WTC11 (cell line): ENCODE data around the gene AK2. TPM values are rescaled to one million over a fixed set of nuclear protein-coding genes. Genes with fewer than 3 reads are reported as not detected.

Experiments used
- ATAC-seq: fragments of 200-7000 bp; cut with Tn5 transposase; 2 replicates; pipeline ENCODE4 v1.10.0; 2021; ENCODE audit warnings: mild to moderate bottlenecking, moderate library complexity
- CTCF ChIA-PET: fragments of 300-600 bp; sonication (Branson Sonifier 250); formaldehyde crosslinking; loops from one replicate; lab custom pipeline; 2021; ENCODE audit warnings: antibody characterized with exemption; lab: Charles Lee
- POLR2A ChIA-PET: fragments of 350-600 bp; sonication (Branson Sonifier 250); formaldehyde crosslinking; loops from one replicate; lab custom pipeline; 2021; ENCODE audit warnings: antibody characterized with exemption; lab: Charles Lee
- DNase-seq: peaks from one replicate; pipeline ENCODE4 v3.0.0; 2021; ENCODE audit warnings: low spot score
- H3K27ac Mint-ChIP-seq: 2 replicates; pipeline ENCODE4 v1.8.0; 2021; ENCODE audit warnings: mixed read lengths
- H3K27me3 Mint-ChIP-seq: 2 replicates; pipeline ENCODE4 v1.8.0; 2021; ENCODE audit warnings: low read depth, mild to moderate bottlenecking, moderate library complexity, mixed read lengths
- H3K36me3 Mint-ChIP-seq: 2 replicates; pipeline ENCODE4 v1.8.0; 2021; ENCODE audit warnings: mixed read lengths
- H3K4me1 Mint-ChIP-seq: 2 replicates; pipeline ENCODE4 v1.8.0; 2022; ENCODE audit warnings: mixed read lengths
- H3K4me3 Mint-ChIP-seq: 2 replicates; pipeline ENCODE4 v1.8.0; 2021; ENCODE audit warnings: mild to moderate bottlenecking, moderate library complexity, mixed read lengths
- H3K9me3 Mint-ChIP-seq: 2 replicates; pipeline ENCODE4 v1.8.0; 2021; ENCODE audit warnings: mixed read lengths
- ATF1 ChIP-seq: sonication (generic); formaldehyde crosslinking; IDR thresholded peaks from 2 replicates; pipeline ENCODE4 v1.8.1; 2023; ENCODE audit warnings: mild to moderate bottlenecking, moderate library complexity, missing genetic modification reagents
- CREM ChIP-seq: sonication (generic); formaldehyde crosslinking; IDR thresholded peaks from 2 replicates; pipeline ENCODE4 v1.8.1; 2022; ENCODE audit warnings: mild to moderate bottlenecking, missing genetic modification reagents, moderate library complexity
- EMX1 ChIP-seq: fragments of 250-450 bp; sonication (Bioruptor Pico); IDR thresholded peaks from 2 replicates; pipeline ENCODE4 v1.8.0; 2021; ENCODE audit warnings: mild to moderate bottlenecking
- ETV6 ChIP-seq: sonication (generic); formaldehyde crosslinking; IDR thresholded peaks from 2 replicates; pipeline ENCODE4 v1.8.1; 2022; ENCODE audit warnings: mild to moderate bottlenecking, missing genetic modification reagents
- FOXP1 ChIP-seq: sonication (generic); formaldehyde crosslinking; IDR thresholded peaks from 2 replicates; pipeline ENCODE4 v1.8.0; 2022; ENCODE audit warnings: missing genetic modification reagents, mild to moderate bottlenecking, moderate library complexity, borderline replicate concordance
- GABPB1 ChIP-seq: sonication (generic); formaldehyde crosslinking; IDR thresholded peaks from 2 replicates; pipeline ENCODE4 v1.8.1; 2023; ENCODE audit warnings: mild to moderate bottlenecking, missing genetic modification reagents
- GRHL2 ChIP-seq: fragments of 250-450 bp; sonication (Bioruptor Pico); IDR thresholded peaks from 2 replicates; pipeline ENCODE4 v1.8.0; 2022; ENCODE audit warnings: mild to moderate bottlenecking, moderate library complexity; ENCODE audit not compliant: insufficient replicate concordance, severe bottlenecking
- JUN ChIP-seq: sonication (generic); formaldehyde crosslinking; IDR thresholded peaks from 2 replicates; pipeline ENCODE4 v1.8.0; 2023; ENCODE audit warnings: mild to moderate bottlenecking, missing genetic modification reagents
- MXD4 ChIP-seq: fragments of 250-450 bp; sonication (Bioruptor Pico); IDR thresholded peaks from 2 replicates; pipeline ENCODE4 v1.8.0; 2021; ENCODE audit warnings: mild to moderate bottlenecking, moderate library complexity, borderline replicate concordance
- NFATC4 ChIP-seq: fragments of 250-450 bp; sonication (Bioruptor Pico); IDR thresholded peaks from 2 replicates; pipeline ENCODE4 v1.9.0; 2021; ENCODE audit warnings: mild to moderate bottlenecking
- NFE2L1 ChIP-seq: sonication (generic); formaldehyde crosslinking; IDR thresholded peaks from 2 replicates; pipeline ENCODE4 v1.8.1; 2023; ENCODE audit warnings: missing genetic modification reagents
- NR2C2 ChIP-seq: sonication (generic); formaldehyde crosslinking; IDR thresholded peaks from 2 replicates; pipeline ENCODE4 v1.8.0; 2022; ENCODE audit warnings: mild to moderate bottlenecking, missing genetic modification reagents
- SMAD3 ChIP-seq: sonication (generic); formaldehyde crosslinking; IDR thresholded peaks from 2 replicates; pipeline ENCODE4 v1.8.0; 2022; ENCODE audit warnings: missing genetic modification reagents, mild to moderate bottlenecking, borderline replicate concordance
- SOX15 ChIP-seq: fragments of 250-450 bp; sonication (Bioruptor Pico); IDR thresholded peaks from 2 replicates; pipeline ENCODE4 v1.9.0; 2021; ENCODE audit warnings: mild to moderate bottlenecking
- SP1 ChIP-seq: sonication (generic); formaldehyde crosslinking; conservative IDR thresholded peaks from 2 replicates; pipeline ENCODE4 v1.8.1; 2022; ENCODE audit warnings: missing genetic modification reagents
- TEAD1 ChIP-seq: sonication (generic); formaldehyde crosslinking; IDR thresholded peaks from 2 replicates; pipeline ENCODE4 v1.8.0; 2022; ENCODE audit warnings: mild to moderate bottlenecking, missing genetic modification reagents
- ZNF219 ChIP-seq: sonication (generic); formaldehyde crosslinking; IDR thresholded peaks from 2 replicates; pipeline ENCODE4 v1.8.0; 2023; ENCODE audit warnings: missing genetic modification reagents, mild to moderate bottlenecking, borderline replicate concordance
- ZNF263 ChIP-seq: sonication (generic); formaldehyde crosslinking; IDR thresholded peaks from 2 replicates; pipeline ENCODE4 v1.8.1; 2022; ENCODE audit warnings: low read depth, mild to moderate bottlenecking, moderate library complexity, missing genetic modification reagents
- ZNF317 ChIP-seq: sonication (generic); formaldehyde crosslinking; IDR thresholded peaks from 2 replicates; pipeline ENCODE4 v1.8.1; 2023; ENCODE audit warnings: low read depth, mild to moderate bottlenecking, moderate library complexity, missing genetic modification reagents, borderline replicate concordance
- ZNF416 ChIP-seq: fragments of 250-450 bp; sonication (Bioruptor Pico); IDR thresholded peaks from 2 replicates; pipeline ENCODE4 v1.9.0; 2021; ENCODE audit warnings: mild to moderate bottlenecking, inconsistent platforms
- total RNA-seq: library from RNA; stranded (reverse); gene quantifications from 3 replicates; pipeline ENCODE4 v1.2.3, GENCODE V29; 2021
- TF ChIP-seq, protein P1 (sequence below): sonication (generic); formaldehyde crosslinking; IDR thresholded peaks from 2 replicates; pipeline ENCODE4 v1.8.0; 2022; ENCODE audit warnings: mild to moderate bottlenecking, missing genetic modification reagents
- TF ChIP-seq, protein P2 (sequence below): sonication (generic); formaldehyde crosslinking; IDR thresholded peaks from 2 replicates; pipeline ENCODE4 v1.8.1; 2023; ENCODE audit warnings: mild to moderate bottlenecking, missing genetic modification reagents, moderate library complexity
- TF ChIP-seq, protein P3 (sequence below): sonication (generic); formaldehyde crosslinking; IDR thresholded peaks from 2 replicates; pipeline ENCODE4 v1.8.1; 2022; ENCODE audit warnings: mild to moderate bottlenecking, moderate library complexity, missing genetic modification reagents
- TF ChIP-seq, protein P4 (sequence below): sonication (generic); formaldehyde crosslinking; IDR thresholded peaks from 2 replicates; pipeline ENCODE4 v1.8.0; 2022; ENCODE audit warnings: missing genetic modification reagents
- TF ChIP-seq, protein P5 (sequence below): sonication (generic); formaldehyde crosslinking; IDR thresholded peaks from 2 replicates; pipeline ENCODE4 v1.8.0; 2022; ENCODE audit warnings: mild to moderate bottlenecking, missing genetic modification reagents

AK2 gene
- total RNA-seq, 1 experiment from 2014 or later = 124 TPM

DNA sequence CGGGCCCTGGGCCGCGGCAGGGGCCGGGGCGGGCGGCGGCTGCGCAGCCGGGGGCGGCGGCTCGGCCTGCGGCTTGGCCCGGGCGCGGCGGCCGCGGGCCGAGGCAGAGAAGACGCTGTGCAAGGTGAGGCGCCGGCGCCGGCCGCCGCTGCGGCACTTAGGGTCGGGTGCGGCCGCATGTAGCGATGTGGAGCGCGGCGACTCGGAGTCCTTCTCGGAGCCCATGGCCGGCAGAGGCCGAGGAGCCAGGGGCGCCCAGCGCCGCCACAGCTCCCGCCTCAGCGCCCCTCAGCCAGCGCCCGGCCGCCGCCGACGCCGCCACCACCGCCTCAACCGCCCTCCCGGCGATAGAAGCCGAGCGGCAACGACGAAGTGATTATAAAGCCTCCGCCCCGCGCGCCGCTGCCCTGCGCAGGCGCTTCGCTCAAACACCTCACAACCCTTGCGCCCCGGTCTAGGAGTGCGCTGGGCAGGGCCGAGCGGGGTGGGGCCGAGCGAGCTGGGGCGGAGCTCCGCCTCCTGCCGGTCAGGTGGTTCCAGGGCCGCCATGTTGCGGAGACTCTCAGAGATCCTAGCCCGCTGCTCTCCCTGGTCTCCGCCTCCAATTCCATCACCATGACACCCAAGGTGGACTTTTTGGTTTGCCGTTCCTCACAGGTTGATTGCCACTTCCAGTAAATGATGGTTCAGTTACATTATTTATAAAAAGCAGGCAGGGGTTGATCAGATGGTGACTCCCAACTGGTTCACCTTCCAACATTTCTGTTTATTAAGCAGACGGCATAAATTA, 72.0 kb downstream of the AK2 start, which contains the start of gene RNF19B:
RNF19B (minus strand) TSS at position 349 of the 790 bp plus-strand sequence; CDS start at position 225, 124 bp downstream.
- Mint-ChIP-seq H3K4me3 (peak within 1 kb of the TSS; percentile 69), H3K27me3 (peaks cover 40% of the 10 kb centered on the region), H3K27ac (peak within 1 kb of the TSS; percentile 88), H3K4me1 (peaks cover 28% of the 10 kb centered on the region), H3K36me3 (no peaks in the 10 kb centered on the region), H3K9me3 (no peaks in the 10 kb centered on the region)
- ATAC-seq (peak; percentile 97), DNase-seq (peak; percentile 97)
- TF ChIP-seq CREM (CRISPR knock-in tag) (peak; percentile 47), SMAD3 (CRISPR knock-in tag) (peak; percentile 76; the same call in 1 of the 2 replicates), ZNF263 (CRISPR knock-in tag) (no peak), NFE2L1 (CRISPR knock-in tag) (peak; percentile 56; the same call in 1 of the 2 replicates), SOX15 (CRISPR knock-in tag) (no peak), SP1 (peak; percentile 72), JUN (CRISPR knock-in tag) (no peak), ZNF219 (CRISPR knock-in tag) (no peak), EMX1 (no peak), ATF1 (CRISPR knock-in tag) (no peak), TEAD1 (CRISPR knock-in tag) (peak; percentile 74), NFATC4 (no peak), ETV6 (CRISPR knock-in tag) (no peak), ZNF317 (CRISPR knock-in tag) (0 out of 2 replicates have a peak, but pooled peaks have one; percentile 20), GABPB1 (CRISPR knock-in tag) (peak; percentile 50), NR2C2 (no peak), MXD4 (no peak), ZNF416 (CRISPR knock-in tag) (peak; percentile 81; the same call in 1 of the 2 replicates), FOXP1 (CRISPR knock-in tag) (peak; percentile 46; the same call in 1 of the 2 replicates), GRHL2 (CRISPR knock-in tag) (no peak)
- TF ChIP-seq, protein P1, sequence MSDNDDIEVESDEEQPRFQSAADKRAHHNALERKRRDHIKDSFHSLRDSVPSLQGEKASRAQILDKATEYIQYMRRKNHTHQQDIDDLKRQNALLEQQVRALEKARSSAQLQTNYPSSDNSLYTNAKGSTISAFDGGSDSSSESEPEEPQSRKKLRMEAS (CRISPR knock-in tag) = peak; percentile 63; the same call in 1 of the 2 replicates
- TF ChIP-seq, protein P2, sequence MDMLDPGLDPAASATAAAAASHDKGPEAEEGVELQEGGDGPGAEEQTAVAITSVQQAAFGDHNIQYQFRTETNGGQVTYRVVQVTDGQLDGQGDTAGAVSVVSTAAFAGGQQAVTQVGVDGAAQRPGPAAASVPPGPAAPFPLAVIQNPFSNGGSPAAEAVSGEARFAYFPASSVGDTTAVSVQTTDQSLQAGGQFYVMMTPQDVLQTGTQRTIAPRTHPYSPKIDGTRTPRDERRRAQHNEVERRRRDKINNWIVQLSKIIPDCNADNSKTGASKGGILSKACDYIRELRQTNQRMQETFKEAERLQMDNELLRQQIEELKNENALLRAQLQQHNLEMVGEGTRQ = peak; percentile 92
- TF ChIP-seq, protein P3, sequence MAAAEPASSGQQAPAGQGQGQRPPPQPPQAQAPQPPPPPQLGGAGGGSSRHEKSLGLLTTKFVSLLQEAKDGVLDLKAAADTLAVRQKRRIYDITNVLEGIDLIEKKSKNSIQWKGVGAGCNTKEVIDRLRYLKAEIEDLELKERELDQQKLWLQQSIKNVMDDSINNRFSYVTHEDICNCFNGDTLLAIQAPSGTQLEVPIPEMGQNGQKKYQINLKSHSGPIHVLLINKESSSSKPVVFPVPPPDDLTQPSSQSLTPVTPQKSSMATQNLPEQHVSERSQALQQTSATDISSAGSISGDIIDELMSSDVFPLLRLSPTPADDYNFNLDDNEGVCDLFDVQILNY = peak; percentile 33; the same call in 1 of the 2 replicates
- TF ChIP-seq, protein P4, sequence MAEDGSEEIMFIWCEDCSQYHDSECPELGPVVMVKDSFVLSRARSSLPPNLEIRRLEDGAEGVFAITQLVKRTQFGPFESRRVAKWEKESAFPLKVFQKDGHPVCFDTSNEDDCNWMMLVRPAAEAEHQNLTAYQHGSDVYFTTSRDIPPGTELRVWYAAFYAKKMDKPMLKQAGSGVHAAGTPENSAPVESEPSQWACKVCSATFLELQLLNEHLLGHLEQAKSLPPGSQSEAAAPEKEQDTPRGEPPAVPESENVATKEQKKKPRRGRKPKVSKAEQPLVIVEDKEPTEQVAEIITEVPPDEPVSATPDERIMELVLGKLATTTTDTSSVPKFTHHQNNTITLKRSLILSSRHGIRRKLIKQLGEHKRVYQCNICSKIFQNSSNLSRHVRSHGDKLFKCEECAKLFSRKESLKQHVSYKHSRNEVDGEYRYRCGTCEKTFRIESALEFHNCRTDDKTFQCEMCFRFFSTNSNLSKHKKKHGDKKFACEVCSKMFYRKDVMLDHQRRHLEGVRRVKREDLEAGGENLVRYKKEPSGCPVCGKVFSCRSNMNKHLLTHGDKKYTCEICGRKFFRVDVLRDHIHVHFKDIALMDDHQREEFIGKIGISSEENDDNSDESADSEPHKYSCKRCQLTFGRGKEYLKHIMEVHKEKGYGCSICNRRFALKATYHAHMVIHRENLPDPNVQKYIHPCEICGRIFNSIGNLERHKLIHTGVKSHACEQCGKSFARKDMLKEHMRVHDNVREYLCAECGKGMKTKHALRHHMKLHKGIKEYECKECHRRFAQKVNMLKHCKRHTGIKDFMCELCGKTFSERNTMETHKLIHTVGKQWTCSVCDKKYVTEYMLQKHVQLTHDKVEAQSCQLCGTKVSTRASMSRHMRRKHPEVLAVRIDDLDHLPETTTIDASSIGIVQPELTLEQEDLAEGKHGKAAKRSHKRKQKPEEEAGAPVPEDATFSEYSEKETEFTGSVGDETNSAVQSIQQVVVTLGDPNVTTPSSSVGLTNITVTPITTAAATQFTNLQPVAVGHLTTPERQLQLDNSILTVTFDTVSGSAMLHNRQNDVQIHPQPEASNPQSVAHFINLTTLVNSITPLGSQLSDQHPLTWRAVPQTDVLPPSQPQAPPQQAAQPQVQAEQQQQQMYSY (CRISPR knock-in tag) = no peak
- TF ChIP-seq, protein P5, sequence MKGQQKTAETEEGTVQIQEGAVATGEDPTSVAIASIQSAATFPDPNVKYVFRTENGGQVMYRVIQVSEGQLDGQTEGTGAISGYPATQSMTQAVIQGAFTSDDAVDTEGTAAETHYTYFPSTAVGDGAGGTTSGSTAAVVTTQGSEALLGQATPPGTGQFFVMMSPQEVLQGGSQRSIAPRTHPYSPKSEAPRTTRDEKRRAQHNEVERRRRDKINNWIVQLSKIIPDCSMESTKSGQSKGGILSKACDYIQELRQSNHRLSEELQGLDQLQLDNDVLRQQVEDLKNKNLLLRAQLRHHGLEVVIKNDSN = peak; percentile 89
- CTCF ChIA-PET = interaction anchor here (0.5 to 2.6 kb wide), 10 partner anchors 16 to 1121 kb away, joined by 3 to 13 read pairs (median 7); no protein-coding TSS in a partner anchor
- POLR2A ChIA-PET = interaction anchor here (0.5 to 2.1 kb wide), 10 partner anchors 8 to 570 kb away, joined by 3 to 8 read pairs (median 4); partner anchors contain the start of gene BSDC1
